HG03457 (cell line): ENCODE data around the gene CTIF.
A peak's percentile ranks its signal among the peaks of the same experiment; 100 is the strongest.

Experiments
- ATAC-seq: cut with Tn5 transposase; IDR thresholded peaks from one replicate; pipeline ENCODE4 v1.9.1; 2021; ENCODE audit warnings: moderate number of reproducible peaks; ENCODE audit not compliant: unreplicated experiment

CTIF gene

DNA sequence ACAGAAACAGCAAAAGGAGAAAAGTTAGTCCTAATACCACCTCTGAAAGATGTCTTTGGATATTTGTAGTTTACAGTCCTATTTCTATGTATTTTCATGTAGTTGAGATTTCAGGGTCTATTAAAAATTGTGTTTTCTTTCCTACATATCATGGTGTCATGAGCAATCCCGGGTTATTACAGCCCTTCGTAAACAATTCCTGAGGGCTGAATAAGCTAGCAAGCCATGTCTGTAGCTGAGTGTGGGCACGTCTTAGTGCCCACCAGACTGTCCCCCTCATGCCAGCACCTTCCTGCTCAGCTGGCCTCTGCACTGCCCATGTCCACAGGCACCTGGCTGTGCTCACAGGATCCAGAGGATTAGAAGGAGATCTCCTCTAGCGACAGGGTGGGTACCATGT lies 60.6 kb downstream of the CTIF start:
- ATAC-seq, result no peak

DNA sequence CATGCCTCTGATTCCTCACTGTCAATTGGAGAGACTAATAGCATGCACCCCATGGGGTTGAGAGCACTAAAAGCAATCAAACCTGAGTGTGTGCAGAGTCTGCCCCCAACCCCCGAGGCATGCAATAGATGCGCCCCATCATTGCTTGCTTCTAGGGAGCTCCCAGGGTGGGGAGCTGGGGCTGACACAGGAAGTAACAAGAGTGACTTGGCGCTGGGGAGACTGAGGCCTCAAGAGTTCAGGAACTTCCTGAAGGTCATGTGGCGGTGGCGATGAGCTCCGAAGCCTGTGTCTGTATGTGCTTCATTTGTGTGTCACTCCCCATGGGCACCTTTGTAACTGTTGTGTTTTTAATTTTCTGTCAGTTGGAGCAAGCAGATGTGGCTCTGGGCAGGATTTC lies 61.2 kb downstream of the CTIF start:
- no peak for ATAC-seq

DNA sequence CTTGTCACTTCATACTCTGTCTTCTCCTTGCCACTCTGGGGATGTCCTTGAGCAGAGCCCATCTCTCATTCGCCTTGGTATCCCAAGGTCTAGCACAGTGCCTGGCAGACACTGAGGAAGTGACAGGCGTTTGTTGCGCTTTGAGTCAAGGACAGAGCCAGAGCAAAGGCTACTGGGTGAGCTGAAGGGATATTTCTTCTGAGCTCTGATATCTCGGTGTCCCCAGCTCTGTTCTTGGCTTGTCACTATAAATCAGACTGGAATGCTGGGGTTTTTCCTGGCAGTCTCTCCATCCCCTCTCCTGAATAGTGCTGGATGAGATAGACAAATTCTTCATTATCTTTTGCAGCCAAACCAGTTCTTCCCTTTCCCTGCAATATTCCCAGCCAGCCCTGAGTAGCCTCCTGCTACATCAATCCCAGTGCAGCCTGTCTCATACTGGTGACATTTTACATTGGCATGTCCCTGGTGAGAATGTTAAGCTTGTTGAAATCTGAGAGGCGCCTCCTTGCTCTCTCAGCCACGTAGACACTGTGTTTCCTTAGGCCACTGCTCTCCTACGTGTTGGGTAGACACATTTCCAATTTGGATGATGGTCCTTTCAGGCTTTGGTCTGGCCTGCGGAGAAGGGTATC lies 61.7 kb downstream of the CTIF start:
- no peak for ATAC-seq

DNA sequence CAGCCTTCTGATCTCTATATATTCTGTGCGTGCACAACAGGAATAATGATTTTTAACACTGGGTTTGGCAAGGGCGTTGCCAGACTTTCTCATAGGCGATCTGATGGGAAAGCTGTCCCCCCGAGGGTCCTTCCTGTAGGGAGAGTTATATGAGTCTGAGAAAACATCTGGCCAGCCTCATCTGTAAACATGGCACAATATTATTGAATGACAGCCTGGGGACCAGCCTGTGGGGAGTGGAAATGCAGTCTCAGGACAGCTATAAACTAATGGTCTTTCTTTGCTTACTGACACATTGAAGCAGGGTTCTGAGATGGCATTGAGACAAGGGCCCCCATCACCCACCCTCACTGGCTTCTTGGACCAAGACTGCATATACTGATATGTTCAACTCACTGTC lies 62.5 kb downstream of the CTIF start:
- no peak for ATAC-seq

DNA sequence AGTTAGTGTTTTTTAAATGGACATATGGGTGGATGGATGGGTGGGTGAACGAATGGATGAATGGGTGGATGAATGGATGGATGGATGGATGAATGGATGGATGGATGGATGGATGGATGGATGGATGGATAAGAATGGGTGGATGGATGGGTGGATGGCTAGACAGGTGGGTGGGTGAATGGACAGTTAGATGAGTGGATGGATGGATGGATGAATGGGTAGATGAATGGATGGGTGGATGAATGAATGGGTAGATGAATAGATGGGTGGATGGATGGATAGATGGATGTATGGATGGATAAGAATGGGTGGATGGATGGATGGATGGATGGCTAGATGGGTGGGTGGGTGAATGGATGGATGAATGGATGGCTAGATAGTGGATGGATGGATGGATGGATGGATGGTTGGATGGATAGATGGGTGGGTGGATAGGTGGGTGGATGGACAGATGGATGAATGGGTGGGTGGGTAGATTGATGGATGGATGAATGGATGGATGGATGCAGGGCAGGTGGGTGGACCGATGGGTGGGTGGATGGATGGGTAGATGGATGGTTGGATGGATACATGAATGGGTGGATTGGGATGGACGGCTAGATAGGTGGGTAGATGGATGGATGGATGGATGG lies 64.0 kb downstream of the CTIF start:
- ATAC-seq, result no peak

DNA sequence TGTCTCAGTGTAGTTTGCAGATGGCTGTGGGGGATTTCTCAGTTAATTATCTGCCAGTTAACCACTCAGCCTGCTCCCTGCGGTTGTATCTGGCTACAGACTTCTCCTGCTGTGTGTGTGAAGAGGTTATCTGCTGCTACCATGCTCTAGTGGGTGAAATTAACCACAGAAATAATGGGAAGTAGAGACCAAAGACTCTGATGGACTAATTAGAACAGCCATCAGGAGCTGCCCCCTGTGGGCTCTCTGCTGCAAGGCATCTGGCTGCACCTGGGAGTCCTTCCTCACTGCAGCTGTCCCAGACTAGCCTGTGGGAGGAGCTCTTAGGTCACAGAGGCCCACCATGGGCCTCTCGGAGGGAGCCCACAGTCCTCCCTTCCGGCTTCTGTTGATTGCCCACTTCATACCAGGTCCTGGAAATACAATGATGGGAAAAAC lies 66.6 kb downstream of the CTIF start:
- ATAC-seq, result peak; percentile 72

DNA sequence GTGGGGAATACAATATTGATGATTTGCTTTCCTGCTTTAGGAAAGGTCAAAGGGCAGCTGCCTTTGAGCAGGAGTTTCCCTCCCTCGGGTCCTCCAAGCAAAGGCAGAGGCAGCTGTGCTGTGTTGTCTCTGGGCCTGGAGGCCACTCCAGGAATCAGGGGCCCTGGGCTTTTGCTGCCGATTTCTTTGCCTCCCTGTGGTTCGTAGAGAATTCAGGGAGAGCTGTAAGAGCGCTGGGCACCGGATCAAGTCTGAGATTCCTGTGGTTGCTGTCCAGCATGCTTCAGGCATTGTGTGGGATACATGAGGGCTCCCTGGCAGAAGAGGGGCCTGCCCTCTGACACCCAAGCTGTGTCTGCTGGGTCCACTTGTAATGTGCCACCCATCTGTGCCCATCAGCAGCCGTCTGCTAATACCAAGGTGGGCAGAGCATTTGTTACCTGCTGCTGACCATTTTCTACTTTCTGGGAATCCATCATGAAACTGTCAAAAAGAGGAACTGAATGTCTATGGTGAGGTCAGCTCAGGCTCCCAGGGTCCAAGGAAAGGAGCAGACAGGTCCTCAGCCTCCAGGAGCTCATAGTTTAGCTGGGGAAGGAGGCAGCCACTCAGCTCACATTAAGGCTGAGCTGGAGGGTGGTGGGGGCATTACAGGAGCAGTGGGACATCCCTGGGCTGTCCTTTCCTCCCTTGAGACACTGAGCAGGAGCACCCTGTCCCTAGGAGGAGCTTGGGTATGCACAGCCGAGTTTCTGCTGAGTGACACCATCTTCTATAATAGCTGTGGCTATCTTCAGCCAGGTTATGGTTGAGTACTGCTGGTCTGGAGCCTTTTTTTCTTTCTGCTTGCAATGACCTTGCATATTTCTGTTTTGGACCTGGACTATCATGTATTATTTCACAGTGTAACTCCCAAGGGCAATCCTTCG lies 68.5 kb downstream of the CTIF start:
- no peak for ATAC-seq

DNA sequence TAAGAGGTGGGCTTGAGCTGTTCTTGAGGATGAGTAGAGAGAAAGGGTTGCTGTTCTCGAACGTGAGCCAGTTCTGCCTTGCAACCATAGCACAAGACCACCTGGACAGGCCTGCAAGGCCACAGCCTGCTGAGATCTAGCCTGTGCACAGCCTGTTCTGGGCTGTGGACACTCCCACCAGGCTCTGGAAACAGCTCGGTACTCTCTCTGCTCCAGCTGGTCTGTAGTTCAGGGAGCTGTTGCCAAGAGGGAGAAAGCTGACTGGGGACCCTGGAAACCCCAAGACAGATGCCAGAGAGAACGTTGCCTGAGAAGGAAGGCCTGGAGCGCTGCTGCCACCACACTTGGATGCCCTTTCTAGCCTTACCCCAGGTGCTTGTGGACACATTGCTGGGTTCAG lies 69.8 kb downstream of the CTIF start:
- no peak for ATAC-seq

DNA sequence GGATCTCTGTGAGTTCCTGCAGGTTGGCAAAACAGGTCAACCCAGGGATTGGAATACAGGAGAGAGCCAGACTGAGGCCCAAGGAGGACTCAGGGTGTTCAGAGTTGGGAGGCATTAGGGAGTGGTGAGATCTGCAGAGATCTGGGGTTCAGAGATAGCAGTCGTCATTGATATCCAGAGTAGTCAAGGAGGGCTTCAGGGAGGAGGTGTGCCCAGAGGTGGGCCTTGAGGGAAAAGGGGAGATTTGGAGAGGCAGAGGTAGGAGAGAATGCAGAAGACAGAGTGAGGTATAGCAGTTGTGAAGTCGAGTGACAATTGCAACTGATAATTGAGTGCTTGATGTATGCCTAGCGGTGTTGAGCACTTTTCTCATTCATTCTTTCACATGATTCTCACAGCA lies 70.3 kb downstream of the CTIF start:
- ATAC-seq, result no peak

DNA sequence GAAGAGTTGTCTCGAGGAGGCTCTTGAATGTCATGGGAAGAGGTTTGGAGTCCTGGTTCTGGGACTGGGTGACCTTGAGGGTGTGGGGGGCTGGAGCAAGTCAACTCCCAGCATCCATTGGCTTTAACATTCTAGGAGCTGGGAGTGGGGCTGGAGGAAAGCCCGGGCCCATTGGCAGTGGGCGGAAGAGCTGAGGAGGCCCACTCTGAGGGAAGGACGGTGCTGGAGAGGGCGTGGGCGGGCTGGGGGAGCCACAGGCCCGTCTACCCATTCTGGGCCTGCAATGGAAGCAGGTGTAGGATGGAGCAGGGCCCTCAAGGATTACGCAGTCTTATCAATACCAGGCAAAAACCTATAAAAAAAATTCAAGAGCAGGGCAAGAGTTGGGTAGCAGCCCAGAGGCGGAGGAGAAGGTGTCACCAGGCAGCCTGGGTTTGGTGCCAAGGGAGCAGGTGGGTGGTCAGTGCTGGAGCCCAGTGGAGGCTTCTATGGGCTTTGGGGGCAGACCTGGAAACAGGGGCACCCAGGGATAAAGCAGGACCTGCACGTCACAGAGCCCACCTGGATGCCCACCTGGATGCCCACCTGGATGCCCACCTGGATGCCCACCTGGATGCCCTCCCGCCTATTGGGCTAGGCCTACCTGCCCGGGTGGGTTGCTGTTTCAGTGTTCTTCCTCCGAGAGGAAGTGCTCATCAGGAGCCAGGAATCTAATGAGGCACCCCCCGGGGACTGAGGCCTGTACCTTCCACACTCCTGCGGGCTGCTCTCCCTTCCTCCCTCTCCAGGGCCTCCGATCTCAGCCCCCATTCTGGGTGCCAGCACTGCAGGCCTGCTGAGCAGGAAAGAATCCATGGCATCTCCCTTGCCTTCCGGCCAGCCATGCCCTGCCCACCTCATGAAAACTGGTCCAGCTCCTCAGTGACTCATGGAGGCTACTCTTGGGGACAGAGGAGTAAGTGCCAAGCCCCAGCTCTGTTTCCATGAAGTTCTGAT lies 71.3 kb downstream of the CTIF start:
- no peak for ATAC-seq

DNA sequence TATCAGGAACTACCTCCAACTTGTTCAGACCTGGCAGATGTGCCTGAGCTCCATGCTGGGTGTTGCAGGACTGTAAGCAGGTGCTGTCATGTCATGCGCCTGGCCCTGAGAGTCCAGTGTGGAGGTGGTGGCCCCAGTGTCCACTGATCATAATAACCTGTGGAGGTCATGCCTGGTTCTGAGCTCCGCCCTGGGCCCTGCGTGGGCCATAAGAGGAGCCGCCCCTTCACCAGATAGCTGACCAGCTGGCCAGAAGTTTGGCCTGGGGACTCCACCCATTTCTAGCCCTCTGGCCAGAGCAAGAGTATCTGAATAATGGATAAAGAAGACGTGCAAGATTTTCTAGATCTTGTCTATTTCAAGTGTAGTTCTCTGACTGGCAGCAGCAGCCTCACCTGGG lies 72.4 kb downstream of the CTIF start:
- no peak for ATAC-seq

DNA sequence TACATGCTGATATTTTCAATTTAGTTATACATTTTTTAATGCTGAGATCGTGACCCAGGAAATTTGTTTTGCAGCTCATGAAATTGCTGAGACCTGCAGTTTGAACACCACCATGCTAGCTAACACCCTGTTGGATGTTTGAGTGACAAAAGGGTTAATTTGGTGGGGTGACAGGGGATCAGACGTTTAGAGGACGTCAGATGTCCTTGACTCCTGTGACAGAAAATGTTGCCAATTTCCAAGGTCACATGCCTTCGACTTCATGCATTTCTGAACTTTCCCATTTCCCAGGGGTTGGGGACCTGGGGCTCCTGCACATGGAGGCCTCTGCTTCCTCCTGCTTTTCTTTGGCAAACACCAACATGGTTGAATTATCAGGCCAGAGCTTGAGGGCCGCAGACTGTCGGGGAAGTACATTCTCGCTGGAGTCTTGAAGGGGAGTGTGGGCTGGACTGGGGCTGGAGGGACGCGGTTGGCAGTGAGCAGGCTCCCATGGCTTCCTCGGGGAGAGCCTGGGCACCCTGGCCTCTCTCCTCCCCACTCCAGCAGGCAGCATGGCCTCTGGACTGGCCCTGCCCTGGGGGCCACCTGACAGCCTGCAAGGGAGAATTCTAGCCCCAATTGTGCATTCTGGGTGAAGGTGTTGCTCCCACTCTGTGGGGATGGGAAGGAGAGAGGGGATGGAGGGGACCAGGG lies 73.1 kb downstream of the CTIF start:
- no peak for ATAC-seq

DNA sequence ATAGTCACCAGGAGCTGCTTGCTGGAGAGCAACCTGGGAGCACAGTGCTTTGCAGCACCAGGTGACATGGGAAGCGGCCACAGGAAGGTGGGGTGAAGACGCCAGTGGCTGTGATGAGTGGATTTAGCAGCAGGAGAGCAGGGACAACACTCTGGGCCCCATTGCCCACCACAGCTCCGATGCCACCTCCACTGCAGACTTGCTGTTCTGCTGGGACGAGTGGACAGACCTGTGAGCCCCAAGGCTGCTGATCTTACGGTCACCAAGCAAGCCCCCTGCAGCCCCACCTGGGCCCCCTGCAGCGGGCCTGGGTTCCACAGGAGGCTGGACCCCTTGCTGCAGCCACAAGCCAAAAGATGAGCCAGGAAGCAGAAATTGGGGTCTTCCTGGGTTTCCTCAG lies 73.7 kb downstream of the CTIF start:
- no peak for ATAC-seq

DNA sequence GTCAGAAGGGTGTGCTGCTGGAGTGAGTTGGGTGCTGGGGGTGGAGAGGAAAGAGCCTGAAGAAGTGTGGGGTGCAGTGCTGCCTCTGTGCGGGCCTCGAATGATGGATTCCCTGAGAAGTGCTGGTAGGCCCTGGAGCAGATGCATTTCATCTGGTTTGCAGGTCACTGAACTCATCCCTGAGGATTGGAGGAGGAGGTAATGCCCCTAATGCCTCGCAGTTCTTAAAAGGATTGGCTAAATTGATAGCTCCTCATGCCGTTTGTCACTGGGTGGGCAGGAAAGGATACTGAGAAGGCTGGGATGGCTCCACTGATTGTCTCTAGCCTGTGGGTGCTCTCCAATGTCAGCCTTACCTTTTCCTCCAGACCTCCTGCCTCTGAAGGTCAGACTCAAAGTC lies 74.1 kb downstream of the CTIF start:
- ATAC-seq, result no peak

DNA sequence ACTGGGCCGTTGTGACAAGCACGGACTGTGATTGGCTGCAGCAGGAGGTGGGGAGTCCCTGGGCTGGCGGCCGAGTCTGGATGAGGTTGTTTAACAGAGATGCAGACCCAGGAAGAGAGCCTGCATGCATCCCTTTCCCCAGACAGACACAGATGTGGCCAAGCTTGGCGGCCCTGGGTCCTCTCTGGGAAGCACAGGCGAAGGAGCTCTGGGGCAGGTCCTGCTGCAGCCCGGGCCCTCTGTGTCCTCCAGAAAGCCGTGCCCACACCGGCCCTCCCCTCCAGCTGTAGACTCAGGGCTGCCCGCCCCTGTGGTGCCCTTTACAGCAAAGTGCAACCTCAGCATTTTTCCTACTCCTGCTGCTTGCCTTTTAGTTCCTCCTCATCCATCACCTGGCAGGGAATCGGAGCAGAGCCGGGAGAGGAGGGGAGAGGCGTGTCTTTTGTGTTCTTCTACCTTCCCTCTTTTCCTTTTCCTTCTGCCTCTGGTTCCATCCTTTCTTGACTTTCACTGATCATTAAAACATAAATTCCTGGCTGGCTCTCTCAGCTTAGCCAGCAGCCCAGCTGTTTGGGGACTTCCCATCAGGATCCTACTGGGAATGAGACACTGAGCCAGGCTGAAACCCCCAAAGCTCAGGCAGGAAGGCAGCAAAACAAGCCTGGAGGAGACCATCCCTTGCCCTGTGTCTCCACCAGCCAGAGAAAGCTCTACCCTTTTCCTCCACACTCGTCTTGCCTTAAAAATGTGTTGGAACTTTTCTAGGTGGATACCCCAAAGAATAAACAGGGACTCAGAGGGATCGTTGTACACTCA lies 75.0 kb downstream of the CTIF start:
- no peak for ATAC-seq

DNA sequence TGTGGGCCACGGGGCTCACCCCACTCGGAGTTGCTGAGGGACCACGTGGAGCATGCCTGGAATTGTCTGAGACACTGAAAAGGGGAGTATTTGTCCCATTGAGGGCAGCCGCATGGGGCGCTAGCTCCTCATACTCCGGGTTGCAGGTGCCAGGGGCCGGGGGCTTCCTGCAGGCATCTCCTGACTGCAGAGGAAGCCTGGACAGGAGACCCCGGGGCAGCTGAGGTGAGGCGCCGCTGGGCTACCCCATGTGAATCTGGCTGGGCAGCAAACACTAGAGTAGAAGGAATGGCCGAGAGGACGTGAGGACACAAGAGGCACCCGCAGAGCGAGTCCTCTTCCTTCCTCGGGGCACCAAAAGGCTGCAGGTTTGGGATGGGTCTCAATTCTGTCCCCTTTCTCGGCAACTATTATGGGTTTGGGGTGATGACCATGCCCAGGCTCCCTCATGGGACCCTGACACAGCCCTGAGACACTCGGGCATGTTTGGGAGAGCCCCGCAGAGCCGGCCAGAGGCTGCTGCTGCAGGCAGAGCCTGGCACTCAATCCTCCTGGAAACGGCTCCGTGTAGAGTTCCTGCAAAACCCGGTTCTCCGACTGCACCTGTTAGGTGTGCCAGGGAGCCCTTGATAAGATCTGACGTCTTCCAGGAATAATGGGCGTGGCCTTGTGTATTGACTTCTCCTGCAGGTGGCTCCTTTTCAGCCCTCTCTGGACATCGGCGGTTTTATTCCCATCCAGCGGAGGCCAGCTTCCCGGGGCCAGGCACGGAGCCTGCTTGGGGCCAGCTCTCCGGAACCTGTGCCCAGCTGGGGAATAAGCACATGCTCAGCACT lies 77.0 kb downstream of the CTIF start:
- no peak for ATAC-seq

DNA sequence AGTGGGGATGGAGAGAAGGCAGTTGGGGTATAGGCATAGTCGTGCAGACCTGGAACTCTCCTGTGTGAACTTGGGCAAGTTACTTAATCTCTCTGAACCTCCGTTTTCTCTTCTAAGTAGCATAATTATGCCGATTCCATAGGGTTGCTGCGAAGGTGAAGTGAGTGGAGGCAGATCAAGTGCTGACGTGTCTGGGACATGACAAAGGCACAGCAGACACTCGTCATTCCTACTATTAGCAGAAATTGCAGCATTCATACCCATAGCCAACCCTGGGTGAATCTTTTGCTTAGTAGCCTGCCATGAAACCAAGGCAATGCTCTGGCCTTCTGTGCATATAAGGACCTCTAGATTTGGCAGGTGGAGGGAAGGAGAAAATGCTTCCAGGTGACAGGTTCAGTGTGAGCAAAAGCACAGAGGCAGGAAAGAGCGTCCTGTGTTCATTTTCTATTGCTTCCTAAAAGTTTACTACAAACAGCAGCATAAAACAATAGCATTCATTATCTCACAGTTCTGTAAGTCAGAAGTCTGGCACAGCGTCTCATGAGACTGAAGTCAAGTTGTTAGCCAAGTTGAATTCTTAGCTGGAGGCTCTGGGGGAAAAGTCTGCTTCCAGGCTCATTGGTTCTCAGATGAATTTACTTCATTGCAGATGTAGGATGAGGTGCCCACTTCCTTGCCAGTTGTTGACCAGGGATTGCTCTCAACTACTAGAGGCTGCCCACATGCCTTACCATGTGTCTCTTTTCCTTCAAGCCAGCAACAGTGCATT lies 77.8 kb downstream of the CTIF start:
- ATAC-seq, result no peak
